GM20000 (cell line): ENCODE data around the gene TAAR6.

Source experiments
- DNase-seq: peaks from one replicate; pipeline ENCODE4 v3.0.0; 2012; ENCODE audit warnings: low spot score
- TF ChIP-seq, protein P1 (sequence below): IDR thresholded peaks from 2 replicates; pipeline ENCODE4 v1.5.1; 2012; ENCODE audit warnings: mild to moderate bottlenecking, control low read depth; ENCODE audit errors: extremely low read depth, missing control alignments

TAAR6 gene

DNA sequence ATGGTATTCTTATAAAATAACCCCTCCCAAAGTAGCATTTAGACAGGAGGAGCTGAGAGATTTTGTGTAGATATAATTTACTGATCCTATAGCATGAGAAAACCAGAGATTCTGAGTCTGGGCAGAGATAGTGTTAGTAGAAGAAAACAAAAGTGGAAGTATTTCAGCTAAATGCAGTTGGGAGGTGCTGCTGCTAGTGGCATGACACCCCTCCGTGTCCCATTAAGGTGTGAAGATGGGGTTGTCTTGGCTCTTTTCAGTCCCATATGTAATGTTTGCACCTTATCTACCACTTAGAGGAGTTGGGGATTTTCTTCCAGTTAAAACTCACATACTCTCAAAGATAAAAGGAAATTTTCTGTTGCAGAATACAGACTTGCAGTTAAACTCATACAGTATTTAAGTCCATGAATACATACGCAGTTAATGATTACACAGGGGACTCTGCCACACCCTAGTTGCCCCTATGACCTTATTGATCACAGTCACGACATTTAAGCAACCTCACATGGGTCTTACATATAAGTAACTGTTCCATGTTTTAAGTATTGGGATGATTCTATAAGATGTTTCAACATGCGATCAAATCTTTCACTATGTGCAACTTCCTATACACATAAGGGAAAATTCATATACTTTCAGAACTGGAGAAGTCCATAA lies 42.5 kb downstream of the TAAR6 start:
- no peak for DNase-seq

DNA sequence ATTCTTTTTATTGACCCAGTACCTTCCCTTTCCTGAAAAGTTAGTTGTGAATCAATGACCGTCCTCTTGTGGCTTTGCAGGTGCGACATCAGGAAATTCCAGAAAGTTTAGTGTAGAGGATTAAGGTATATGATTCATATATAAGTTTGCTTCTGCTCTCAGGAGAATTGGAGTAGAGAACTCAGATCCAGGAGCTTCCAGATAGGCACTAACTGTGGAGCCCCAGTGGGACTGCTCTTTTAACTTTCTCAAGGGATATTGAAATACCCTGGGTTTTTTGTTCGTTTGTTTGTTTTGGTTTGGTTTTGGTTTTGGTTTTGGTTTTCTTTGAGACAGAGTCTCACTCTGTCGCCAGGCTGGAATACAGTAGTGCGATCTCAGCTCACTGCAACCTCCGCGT lies 44.4 kb downstream of the TAAR6 start:
- TF ChIP-seq, protein P1, sequence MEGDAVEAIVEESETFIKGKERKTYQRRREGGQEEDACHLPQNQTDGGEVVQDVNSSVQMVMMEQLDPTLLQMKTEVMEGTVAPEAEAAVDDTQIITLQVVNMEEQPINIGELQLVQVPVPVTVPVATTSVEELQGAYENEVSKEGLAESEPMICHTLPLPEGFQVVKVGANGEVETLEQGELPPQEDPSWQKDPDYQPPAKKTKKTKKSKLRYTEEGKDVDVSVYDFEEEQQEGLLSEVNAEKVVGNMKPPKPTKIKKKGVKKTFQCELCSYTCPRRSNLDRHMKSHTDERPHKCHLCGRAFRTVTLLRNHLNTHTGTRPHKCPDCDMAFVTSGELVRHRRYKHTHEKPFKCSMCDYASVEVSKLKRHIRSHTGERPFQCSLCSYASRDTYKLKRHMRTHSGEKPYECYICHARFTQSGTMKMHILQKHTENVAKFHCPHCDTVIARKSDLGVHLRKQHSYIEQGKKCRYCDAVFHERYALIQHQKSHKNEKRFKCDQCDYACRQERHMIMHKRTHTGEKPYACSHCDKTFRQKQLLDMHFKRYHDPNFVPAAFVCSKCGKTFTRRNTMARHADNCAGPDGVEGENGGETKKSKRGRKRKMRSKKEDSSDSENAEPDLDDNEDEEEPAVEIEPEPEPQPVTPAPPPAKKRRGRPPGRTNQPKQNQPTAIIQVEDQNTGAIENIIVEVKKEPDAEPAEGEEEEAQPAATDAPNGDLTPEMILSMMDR, result no peak
- DNase-seq, result no peak

More for the DNA sequence above, 42.5 kb downstream of the TAAR6 start:
- TF ChIP-seq, protein P1, result no peak

GRCh38 chr6:132616677-132617076 lies 46.6 kb downstream of the TAAR6 start:
- TF ChIP-seq, protein P1, result no peak
- DNase-seq, result no peak
